OCI-LY1 (cell line): ENCODE results near the gene AATK.

Experiments used
- EZH2 ChIP-seq: fragments of 200-600 bp; sonication (generic), shearing (Covaris generic); IDR thresholded peaks from 2 replicates; pipeline ENCODE4 v1.8.0; 2017; ENCODE audit warnings: borderline replicate concordance, mixed run types, mild to moderate bottlenecking, antibody characterized with exemption, low read length, moderate library complexity, mixed read lengths
- TF ChIP-seq, protein P1 (sequence below): fragments of 200-600 bp; sonication (generic), shearing (Covaris generic); IDR thresholded peaks from 2 replicates; pipeline ENCODE4 v1.5.1; 2017; ENCODE audit warnings: mild to moderate bottlenecking, antibody characterized with exemption, low read length, moderate library complexity, mixed read lengths

DNA sequence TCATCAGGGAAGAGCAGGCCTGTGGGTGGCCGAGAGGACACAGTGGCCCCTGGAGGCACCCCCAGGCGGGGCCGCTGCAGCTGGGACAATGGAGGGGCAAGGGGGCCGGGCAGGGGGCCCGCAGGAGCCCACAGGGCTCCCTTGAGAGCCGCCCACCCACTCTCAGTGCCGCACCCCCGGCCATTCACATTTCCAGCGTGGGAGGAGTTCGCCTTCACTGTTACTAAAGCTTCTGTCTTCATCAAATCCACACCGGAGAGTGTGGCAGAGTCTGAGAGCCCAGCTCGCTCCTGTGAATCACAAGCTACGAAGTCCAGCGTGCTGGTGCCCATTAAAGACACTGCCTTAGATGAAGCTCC, 21.6 kb downstream of the AATK start:
- TF ChIP-seq, protein P1, sequence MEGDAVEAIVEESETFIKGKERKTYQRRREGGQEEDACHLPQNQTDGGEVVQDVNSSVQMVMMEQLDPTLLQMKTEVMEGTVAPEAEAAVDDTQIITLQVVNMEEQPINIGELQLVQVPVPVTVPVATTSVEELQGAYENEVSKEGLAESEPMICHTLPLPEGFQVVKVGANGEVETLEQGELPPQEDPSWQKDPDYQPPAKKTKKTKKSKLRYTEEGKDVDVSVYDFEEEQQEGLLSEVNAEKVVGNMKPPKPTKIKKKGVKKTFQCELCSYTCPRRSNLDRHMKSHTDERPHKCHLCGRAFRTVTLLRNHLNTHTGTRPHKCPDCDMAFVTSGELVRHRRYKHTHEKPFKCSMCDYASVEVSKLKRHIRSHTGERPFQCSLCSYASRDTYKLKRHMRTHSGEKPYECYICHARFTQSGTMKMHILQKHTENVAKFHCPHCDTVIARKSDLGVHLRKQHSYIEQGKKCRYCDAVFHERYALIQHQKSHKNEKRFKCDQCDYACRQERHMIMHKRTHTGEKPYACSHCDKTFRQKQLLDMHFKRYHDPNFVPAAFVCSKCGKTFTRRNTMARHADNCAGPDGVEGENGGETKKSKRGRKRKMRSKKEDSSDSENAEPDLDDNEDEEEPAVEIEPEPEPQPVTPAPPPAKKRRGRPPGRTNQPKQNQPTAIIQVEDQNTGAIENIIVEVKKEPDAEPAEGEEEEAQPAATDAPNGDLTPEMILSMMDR: no peak
- no peak for TF ChIP-seq EZH2
